Right lobe of liver (tissue), 6 donors: ENCODE data around the gene LRP1. TPM values are rescaled to one million over a fixed set of nuclear protein-coding genes. Genes with fewer than 3 reads are reported as not detected.

ENCODE experiments used
- ATAC-seq, 4 donors: fragments of 200-7000 bp; cut with Tn5 transposase; one replicate each; pipeline ENCODE4 v1.9.1; 2020; ENCODE audit warnings: mild to moderate bottlenecking in 4 of 4, moderate library complexity in 4 of 4
- DNase-seq, 3 donors: peaks; one replicate each; pipeline ENCODE4 v3.0.0-alpha.2; 2020
- H3K27ac ChIP-seq, 3 donors: fragments of 200-600 bp; one replicate each; pipeline ENCODE4 v1.8.0; 2022
- H3K27me3 ChIP-seq, 2 donors: fragments of 200-600 bp; one replicate each; pipeline ENCODE4 v1.8.0; 2022
- H3K36me3 ChIP-seq, 4 donors: fragments of 200-600 bp; sonication (generic) in 1 of 4; one replicate each; pipeline versions ENCODE4 v1.5.1 to v1.8.0; 2017 to 2022; ENCODE audit warnings: control low read depth in 1 of 4
- H3K4me1 ChIP-seq, 4 donors: fragments of 200-600 bp; sonication (generic) in 1 of 4; one replicate each; pipeline versions ENCODE4 v1.5.1 to v1.8.0; 2017 to 2022; ENCODE audit warnings: control low read depth in 1 of 4
- H3K4me3 ChIP-seq, 3 donors: fragments of 200-600 bp; one replicate each; pipeline ENCODE4 v1.8.0; 2022
- H3K9me3 ChIP-seq, 4 donors: fragments of 200-600 bp; sonication (generic) in 1 of 4; one replicate each; pipeline versions ENCODE4 v1.5.1 to v1.8.0; 2017 to 2022; ENCODE audit warnings: control low read depth in 1 of 4
- CTCF ChIP-seq, 4 donors: fragments of 200-600 bp in 3 of 4; fragments of 450-650 bp in 1 of 4; IDR thresholded peaks; one replicate each; pipeline versions ENCODE4 v1.5.1 to v1.8.0; 2016 to 2022; ENCODE audit warnings: antibody characterized with exemption in 4 of 4, mild to moderate bottlenecking in 2 of 4
- POLR2A ChIP-seq: fragments of 450-650 bp; IDR thresholded peaks from one replicate; pipeline ENCODE4 v1.6.1; 2017; ENCODE audit warnings: antibody characterized with exemption, mild to moderate bottlenecking
- WGBS: methylation state at CpG from one replicate; pipeline ENCODE4 v1.1.6; 2018; ENCODE audit warnings: low coverage, low lambda C conversion rate; ENCODE audit not compliant: insufficient coverage; ENCODE audit errors: missing lambda C conversion rate; 5-methylcytosine and 5-hydroxymethylcytosine counted together
- intact Hi-C, 2 donors: fragments of 100-400 bp; cut with DNase I; formaldehyde crosslinking; loops; one replicate each; pipeline versions ENCODE4 v1.11.2 to v1.14.1; 2022
- total RNA-seq, 6 experiments: library from RNA; depleted of rRNA in 2 of 6; stranded (reverse); fragments of >200 nt in 2 of 6; fragmentation: NEBNext Ultra II Directional in 3 of 6; extraction: Animal tissue kit (Norgen Biotek cat#: 25700) in 3 of 6; gene quantifications; one replicate each; pipeline versions ENCODE4 v1.1.0 to v1.2.4, GENCODE V29; 2016 to 2023
- donor health status: DM: no; HTN: yes; CAD: no.
- donor health status: DM: no; HTN: no; CAD: no.
- donor health status: DM: no; HTN: no; CAD: no.
- donor health status: DM: no; HTN: yes; CAD: no.
- donor health status: DM: no; HTN: yes; CAD: no.

Gene LRP1
- total RNA-seq, 6 experiments from 2014 or later: 268 to 387 (median 301) TPM

GRCh38 chr12:57224973-57225679, 96.8 kb downstream of the LRP1 start:
- peak; percentile 67 to 80 (median 75) for ATAC-seq
- Histone ChIP-seq H3K4me1 (peaks cover 0 to 10% (median 4%) of the 10 kb centered on the region in 4 donors), H3K27me3 (peaks cover 0 to 18% of the 10 kb centered on the region in 2 donors), H3K36me3 (no peaks in the 10 kb centered on the region), H3K27ac (no peak overlapping the region), H3K9me3 (no peaks in the 10 kb centered on the region), H3K4me3 (no peak overlapping the region)
- intact Hi-C loops: no loop called here
- WGBS: 0% methylated on average over 2 of the region's 61 CpGs
- peak; percentile 75 to 79 (median 77) for DNase-seq
- no peak for TF ChIP-seq POLR2A
- TF ChIP-seq CTCF (IDR thresholded peaks at IDR 0.05): peak; percentile 80 to 93 (median 86)

GRCh38 chr12:57225680-57226210, 97.5 kb downstream of the LRP1 start:
- peaks cover 0 to 12% (median 5%) of the 10 kb centered on the region in 4 donors for H3K4me1 ChIP-seq
- no peak overlapping the region for H3K27ac ChIP-seq
- intact Hi-C loops: no loop called here
- H3K9me3 ChIP-seq: no peaks in the 10 kb centered on the region
- no peak for TF ChIP-seq POLR2A
- no peak for TF ChIP-seq CTCF (IDR thresholded peaks at IDR 0.05)
- H3K27me3 ChIP-seq: peaks cover 0 to 18% of the 10 kb centered on the region in 2 donors
- WGBS: 60% methylated on average over 1 of the region's 18 CpGs
- no peaks in the 10 kb centered on the region for H3K36me3 ChIP-seq
- no peak for ATAC-seq
- H3K4me3 ChIP-seq: no peak overlapping the region
- no peak for DNase-seq

GRCh38 chr12:57226588-57227314, 98.5 kb downstream of the LRP1 start:
- H3K27me3 ChIP-seq: peaks cover 0 to 18% of the 10 kb centered on the region in 2 donors
- 15% methylated on average over 28 of the region's 35 CpGs for WGBS
- intact Hi-C loops: no loop called here
- DNase-seq (no peak), ATAC-seq (no peak)
- no peak overlapping the region for H3K27ac ChIP-seq
- peaks cover 0 to under 1% (median 0%) of the 10 kb centered on the region in 4 donors for H3K36me3 ChIP-seq
- peaks cover 0 to 20% (median 7%) of the 10 kb centered on the region in 4 donors for H3K4me1 ChIP-seq
- no peak for TF ChIP-seq POLR2A
- TF ChIP-seq CTCF (IDR thresholded peaks at IDR 0.05): no peak
- no peaks in the 10 kb centered on the region for H3K9me3 ChIP-seq
- no peak overlapping the region for H3K4me3 ChIP-seq

GRCh38 chr12:57227315-57228115, 99.2 kb downstream of the LRP1 start:
- H3K4me1 ChIP-seq: peaks cover 0 to 28% (median 10%) of the 10 kb centered on the region in 4 donors
- WGBS: 56% methylated on average over 5 of the region's 8 CpGs
- no peaks in the 10 kb centered on the region for H3K9me3 ChIP-seq
- intact Hi-C loops: no loop called here
- DNase-seq: no peak
- no peak overlapping the region for H3K27ac ChIP-seq
- TF ChIP-seq POLR2A (no peak), CTCF (IDR thresholded peaks at IDR 0.05) (no peak)
- ATAC-seq: no peak
- H3K4me3 ChIP-seq: no peak overlapping the region
- peaks cover 0 to 9% (median 4%) of the 10 kb centered on the region in 4 donors for H3K36me3 ChIP-seq
- H3K27me3 ChIP-seq: peaks cover 0 to 18% of the 10 kb centered on the region in 2 donors
